MM.1S (cell line): ENCODE results near the gene FANCC.

Experiments used
- DNase-seq: peaks from one replicate; pipeline ENCODE4 v3.0.0-alpha.2; 2015
- H2AFZ ChIP-seq: fragments of 300-600 bp; sonication (generic); 2 replicates; pipeline ENCODE4 v1.6.0; 2016; ENCODE audit warnings: antibody characterized with exemption, low read length
- H3F3A ChIP-seq: fragments of 300-600 bp; sonication (generic); 2 replicates; pipeline ENCODE4 v1.6.1; 2016; ENCODE audit warnings: mild to moderate bottlenecking, antibody characterized with exemption, low read length, moderate library complexity, mixed read lengths; ENCODE audit not compliant: insufficient read depth
- H3K27ac ChIP-seq: fragments of 300-600 bp; sonication (generic); 2 replicates; pipeline ENCODE4 v1.5.1; 2016; ENCODE audit warnings: mild to moderate bottlenecking, low read length
- H3K27me3 ChIP-seq: fragments of 300-600 bp; sonication (generic); replicated peaks from 2 replicates; pipeline ENCODE4 v1.6.0; 2016; ENCODE audit warnings: low read length; ENCODE audit not compliant: insufficient read depth
- H3K36me3 ChIP-seq: fragments of 300-600 bp; sonication (generic); replicated peaks from 2 replicates; pipeline ENCODE4 v1.6.1; 2016; ENCODE audit warnings: mild to moderate bottlenecking, low read length, mixed read lengths; ENCODE audit not compliant: insufficient read depth
- H3K4me1 ChIP-seq: fragments of 300-600 bp; sonication (generic); 2 replicates; pipeline ENCODE4 v1.6.1; 2016; ENCODE audit warnings: low read length, mixed read lengths
- H3K4me2 ChIP-seq: fragments of 300-600 bp; sonication (generic); 2 replicates; pipeline ENCODE4 v1.6.0; 2016; ENCODE audit warnings: low read depth, low read length
- H3K4me3 ChIP-seq: fragments of 300-600 bp; sonication (generic); 2 replicates; pipeline ENCODE4 v1.5.1; 2016; ENCODE audit warnings: low read length, mixed read lengths
- H3K79me2 ChIP-seq: fragments of 300-600 bp; sonication (generic); 2 replicates; pipeline ENCODE4 v1.6.1; 2016; ENCODE audit warnings: mixed run types, low read length, mixed read lengths
- H3K9ac ChIP-seq: fragments of 300-600 bp; sonication (generic); 2 replicates; pipeline ENCODE4 v1.6.1; 2016; ENCODE audit warnings: low read length, mixed read lengths
- H3K9me2 ChIP-seq: fragments of 300-600 bp; sonication (generic); replicated peaks from 2 replicates; pipeline ENCODE4 v1.6.1; 2016; ENCODE audit warnings: mild to moderate bottlenecking, low read length, mixed read lengths; ENCODE audit not compliant: insufficient read depth
- H3K9me3 ChIP-seq: fragments of 300-600 bp; sonication (generic); replicated peaks from 2 replicates; pipeline ENCODE4 v1.6.1; 2016; ENCODE audit warnings: mild to moderate bottlenecking, low read length, mixed read lengths; ENCODE audit not compliant: insufficient read depth
- H4K20me1 ChIP-seq: fragments of 300-600 bp; sonication (generic); 2 replicates; pipeline ENCODE4 v1.6.1; 2016; ENCODE audit warnings: mild to moderate bottlenecking, low read length, moderate library complexity, mixed read lengths; ENCODE audit not compliant: insufficient read depth
- EZH2 ChIP-seq: fragments of 300-600 bp; sonication (generic); optimal IDR thresholded peaks from 2 replicates; pipeline ENCODE3; 2017; ENCODE audit warnings: low read depth, mild to moderate bottlenecking, antibody characterized with exemption, low read length, mixed read lengths
- EZH2phosphoT487 ChIP-seq: fragments of 300-600 bp; sonication (generic); IDR thresholded peaks from 2 replicates; pipeline ENCODE4 v1.6.1; 2018; ENCODE audit warnings: antibody characterized with exemption, low read length
- TF ChIP-seq, protein P1 (sequence below): fragments of 300-600 bp; sonication (generic); IDR thresholded peaks from 2 replicates; pipeline ENCODE4 v1.5.1; 2016; ENCODE audit warnings: antibody characterized with exemption, low read length, mixed read lengths

Gene FANCC

GRCh38 chr9:95104980-95105379 is 212.5 kb downstream of the FANCC start:
- Histone ChIP-seq H3K27ac (no peak overlapping the region), H3K4me2 (no peak overlapping the region), H3K9me3 (no peaks in the 10 kb centered on the region), H3K9me2 (no peaks in the 10 kb centered on the region), H3F3A (no peaks in the 10 kb centered on the region), H3K36me3 (no peaks in the 10 kb centered on the region), H3K4me3 (no peak overlapping the region), H3K9ac (no peak overlapping the region), H2AFZ (no peak overlapping the region), H3K79me2 (no peaks in the 10 kb centered on the region), H4K20me1 (no peaks in the 10 kb centered on the region), H3K27me3 (no peaks in the 10 kb centered on the region), H3K4me1 (no peaks in the 10 kb centered on the region)
- no peak for DNase-seq
- TF ChIP-seq EZH2 (no peak), EZH2phosphoT487 (no peak)
- TF ChIP-seq, protein P1, sequence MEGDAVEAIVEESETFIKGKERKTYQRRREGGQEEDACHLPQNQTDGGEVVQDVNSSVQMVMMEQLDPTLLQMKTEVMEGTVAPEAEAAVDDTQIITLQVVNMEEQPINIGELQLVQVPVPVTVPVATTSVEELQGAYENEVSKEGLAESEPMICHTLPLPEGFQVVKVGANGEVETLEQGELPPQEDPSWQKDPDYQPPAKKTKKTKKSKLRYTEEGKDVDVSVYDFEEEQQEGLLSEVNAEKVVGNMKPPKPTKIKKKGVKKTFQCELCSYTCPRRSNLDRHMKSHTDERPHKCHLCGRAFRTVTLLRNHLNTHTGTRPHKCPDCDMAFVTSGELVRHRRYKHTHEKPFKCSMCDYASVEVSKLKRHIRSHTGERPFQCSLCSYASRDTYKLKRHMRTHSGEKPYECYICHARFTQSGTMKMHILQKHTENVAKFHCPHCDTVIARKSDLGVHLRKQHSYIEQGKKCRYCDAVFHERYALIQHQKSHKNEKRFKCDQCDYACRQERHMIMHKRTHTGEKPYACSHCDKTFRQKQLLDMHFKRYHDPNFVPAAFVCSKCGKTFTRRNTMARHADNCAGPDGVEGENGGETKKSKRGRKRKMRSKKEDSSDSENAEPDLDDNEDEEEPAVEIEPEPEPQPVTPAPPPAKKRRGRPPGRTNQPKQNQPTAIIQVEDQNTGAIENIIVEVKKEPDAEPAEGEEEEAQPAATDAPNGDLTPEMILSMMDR = no peak

DNA sequence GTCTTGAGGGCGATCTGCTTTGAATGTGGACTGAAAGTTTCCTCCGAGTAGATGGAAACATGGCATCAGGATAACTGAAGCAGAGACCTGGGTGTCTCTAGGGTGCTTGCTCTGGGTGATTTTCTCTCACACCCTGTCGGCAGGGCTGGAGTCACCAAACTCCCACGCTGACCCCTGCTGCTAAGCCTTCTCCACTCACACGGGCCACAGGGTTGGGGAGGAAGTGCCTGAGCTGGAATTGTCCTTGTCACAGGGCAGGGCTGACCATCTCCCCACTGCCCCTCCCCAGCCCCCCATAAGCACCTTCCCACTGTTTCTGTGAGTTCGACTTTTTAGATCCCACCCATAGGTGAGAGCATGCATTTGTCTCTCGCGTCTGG is 212.9 kb downstream of the FANCC start:
- Histone ChIP-seq H3K4me3 (no peak overlapping the region), H3F3A (no peaks in the 10 kb centered on the region), H4K20me1 (no peaks in the 10 kb centered on the region), H3K79me2 (no peaks in the 10 kb centered on the region), H3K36me3 (no peaks in the 10 kb centered on the region), H3K4me1 (no peaks in the 10 kb centered on the region), H2AFZ (no peak overlapping the region), H3K27me3 (no peaks in the 10 kb centered on the region), H3K9me2 (no peaks in the 10 kb centered on the region), H3K9ac (no peak overlapping the region), H3K4me2 (no peak overlapping the region), H3K27ac (no peak overlapping the region), H3K9me3 (no peaks in the 10 kb centered on the region)
- no peak for DNase-seq
- no peak for TF ChIP-seq EZH2
- TF ChIP-seq EZH2phosphoT487 = no peak
- TF ChIP-seq, protein P1 = no peak

- Histone ChIP-seq H3K4me3 (no peak overlapping the region), H3K4me2 (no peak overlapping the region), H3K9me3 (no peaks in the 10 kb centered on the region), H3K27me3 (no peaks in the 10 kb centered on the region), H3F3A (no peaks in the 10 kb centered on the region), H3K9me2 (no peaks in the 10 kb centered on the region), H2AFZ (no peak overlapping the region), H3K9ac (no peak overlapping the region), H3K36me3 (no peaks in the 10 kb centered on the region), H4K20me1 (no peaks in the 10 kb centered on the region), H3K79me2 (no peaks in the 10 kb centered on the region), H3K4me1 (no peaks in the 10 kb centered on the region), H3K27ac (no peak overlapping the region)
- DNase-seq = no peak
- TF ChIP-seq, protein P1 = no peak
- TF ChIP-seq EZH2 (no peak), EZH2phosphoT487 (no peak)
Measured at GRCh38 chr9:95103871-95104580, 213.5 kb downstream of the FANCC start.
